SK-N-SH (cell line): ENCODE data around the gene SIAH1. TPM values are rescaled to one million over a fixed set of nuclear protein-coding genes. Genes with fewer than 3 reads are reported as not detected.

Experiments used
- CTCF ChIA-PET: fragments of 300-600, 350-600 bp; formaldehyde crosslinking; extraction: SDS; loops from one replicate; lab custom pipeline; 2021; lab: Yijun Ruan, JAX
- POLR2A ChIA-PET: fragments of 350-600 bp; sonication (Branson Sonifier 250); formaldehyde crosslinking; extraction: SDS; loops from one replicate; lab custom pipeline; 2020; ENCODE audit warnings: antibody characterized with exemption, inconsistent platforms; lab: Yijun Ruan, JAX
- DNase-seq: peaks from one replicate; pipeline ENCODE4 v3.0.0; 2012
- H2AFZ ChIP-seq: fragments of 200-600 bp; sonication (generic); 2 replicates; pipeline ENCODE4 v1.8.1; 2016; ENCODE audit warnings: antibody characterized with exemption, mild to moderate bottlenecking, low read depth
- H3F3A ChIP-seq: fragments of 200-600 bp; sonication (generic); replicated peaks from 2 replicates; pipeline ENCODE3; 2016; ENCODE audit warnings: antibody characterized with exemption, mild to moderate bottlenecking; ENCODE audit not compliant: insufficient read depth
- H3K27ac ChIP-seq, 2 experiments: fragments of 200-500 bp in 1 of 2; fragments of 200-600 bp in 1 of 2; sonication (Bioruptor generic) in 1 of 2; sonication (generic), shearing (Covaris generic) in 1 of 2; 2 replicates each; pipeline versions ENCODE4 v1.5.1 to v1.6.1; 2014 to 2016; ENCODE audit warnings: low read depth in 2 of 2, inconsistent platforms in 1 of 2, low read length in 1 of 2, mild to moderate bottlenecking in 1 of 2, mixed read lengths in 1 of 2
- H3K27me3 ChIP-seq: fragments of 200-600 bp; sonication (generic), shearing (Covaris generic); 2 replicates; pipeline ENCODE4 v1.6.1; 2016; ENCODE audit warnings: mixed run types; ENCODE audit not compliant: insufficient read depth
- H3K36me3 ChIP-seq, 2 experiments: fragments of 200-500 bp in 1 of 2; fragments of 200-600 bp in 1 of 2; sonication (Bioruptor generic) in 1 of 2; sonication (generic) in 1 of 2; replicated peaks in 1 of 2; 2 replicates each; pipeline versions ENCODE3 to v1.5.1; 2014 to 2016; ENCODE audit warnings: low read length in 1 of 2, mild to moderate bottlenecking in 1 of 2; ENCODE audit not compliant: insufficient read depth in 2 of 2, control insufficient read depth in 1 of 2
- H3K4me1 ChIP-seq, 2 experiments: fragments of 200-500 bp in 1 of 2; fragments of 200-600 bp in 1 of 2; sonication (Bioruptor generic) in 1 of 2; sonication (generic), shearing (Covaris generic) in 1 of 2; 2 replicates each; pipeline versions ENCODE4 v1.5.1 to v1.6.1; 2014 to 2016; ENCODE audit warnings: low read depth in 1 of 2, low read length in 1 of 2, mixed run types in 1 of 2; ENCODE audit not compliant: insufficient read depth in 2 of 2, control insufficient read depth in 1 of 2
- H3K4me2 ChIP-seq: fragments of 200-600 bp; sonication (generic), shearing (Covaris generic); 2 replicates; pipeline ENCODE4 v1.6.1; 2017; ENCODE audit warnings: mixed run types
- H3K4me3 ChIP-seq, 2 experiments: fragments of 200-500 bp in 1 of 2; fragments of 200-600 bp in 1 of 2; sonication (Bioruptor generic) in 1 of 2; sonication (generic), shearing (Covaris generic) in 1 of 2; 2 replicates each; pipeline versions ENCODE4 v1.5.1 to v1.8.1; 2014 to 2016; ENCODE audit warnings: low read depth in 2 of 2, inconsistent platforms in 1 of 2, low read length in 1 of 2, mild to moderate bottlenecking in 1 of 2, mixed read lengths in 1 of 2, moderate library complexity in 1 of 2
- H3K79me2 ChIP-seq: fragments of 200-600 bp; sonication (generic); 2 replicates; pipeline ENCODE4 v1.8.1; 2017; ENCODE audit warnings: mild to moderate bottlenecking; ENCODE audit not compliant: insufficient read depth
- H3K9ac ChIP-seq: fragments of 200-600 bp; sonication (generic); 2 replicates; pipeline ENCODE4 v1.6.1; 2017; ENCODE audit warnings: mixed run types
- H3K9me2 ChIP-seq: fragments of 200-600 bp; sonication (generic); 2 replicates; pipeline ENCODE4 v1.6.1; 2017; ENCODE audit warnings: mixed run types
- H3K9me3 ChIP-seq: fragments of 200-600 bp; sonication (generic); 2 replicates; pipeline ENCODE4 v1.6.1; 2017; ENCODE audit warnings: mixed run types, mild to moderate bottlenecking, moderate library complexity
- H4K20me1 ChIP-seq: fragments of 200-600 bp; sonication (generic); 2 replicates; pipeline ENCODE4 v1.6.1; 2017; ENCODE audit warnings: mild to moderate bottlenecking, mixed run types; ENCODE audit not compliant: insufficient read depth
- ELF1 ChIP-seq: IDR thresholded peaks from 2 replicates; pipeline ENCODE4 v1.4.0; 2012
- EZH2phosphoT487 ChIP-seq: fragments of 200-600 bp; sonication (generic); IDR thresholded peaks from 2 replicates; pipeline ENCODE4 v1.6.1; 2017; ENCODE audit warnings: low read depth, mixed run types, mild to moderate bottlenecking, antibody characterized with exemption, moderate library complexity, borderline replicate concordance
- FOXJ3 ChIP-seq: sonication (generic); formaldehyde crosslinking; IDR thresholded peaks from 2 replicates; pipeline ENCODE4 v1.5.1; 2020; ENCODE audit warnings: mild to moderate bottlenecking, missing genetic modification reagents
- GABPA ChIP-seq: IDR thresholded peaks from 2 replicates; pipeline ENCODE4 v1.4.0; 2012; ENCODE audit warnings: low read depth, mild to moderate bottlenecking
- MXI1 ChIP-seq: IDR thresholded peaks from 2 replicates; pipeline ENCODE4 v1.6.1; 2012; ENCODE audit warnings: mild to moderate bottlenecking, low read depth, low read length, improper control_type of control experiment
- NFIC ChIP-seq: IDR thresholded peaks from 2 replicates; pipeline ENCODE4 v1.4.0; 2012; ENCODE audit warnings: borderline replicate concordance
- NRF1 ChIP-seq: IDR thresholded peaks from 2 replicates; pipeline ENCODE4 v1.6.1; 2012; ENCODE audit warnings: low read depth, mild to moderate bottlenecking, low read length
- PBX3 ChIP-seq: IDR thresholded peaks from 2 replicates; pipeline ENCODE4; 2012
- POLR2AphosphoS5 ChIP-seq: IDR thresholded peaks from 2 replicates; pipeline ENCODE4 v1.6.1; 2012; ENCODE audit warnings: low read depth, low read length
- RCOR1 ChIP-seq: fragments of 150-350 bp; IDR thresholded peaks from 2 replicates; pipeline ENCODE4 v1.6.1; 2017; ENCODE audit warnings: antibody characterized with exemption, low read length
- RFX5 ChIP-seq: IDR thresholded peaks from 2 replicates; pipeline ENCODE4 v1.6.1; 2012; ENCODE audit warnings: mild to moderate bottlenecking, improper control_type of control experiment, low read length
- SIN3A ChIP-seq: IDR thresholded peaks from 2 replicates; pipeline ENCODE4 v1.6.1; 2012; ENCODE audit warnings: low read depth, mild to moderate bottlenecking, low read length, moderate library complexity, borderline replicate concordance
- SMC3 ChIP-seq: IDR thresholded peaks from 2 replicates; pipeline ENCODE4 v1.6.1; 2012; ENCODE audit warnings: low read depth, low read length, improper control_type of control experiment
- TAF1 ChIP-seq: IDR thresholded peaks from 2 replicates; pipeline ENCODE4 v1.6.1; 2012; ENCODE audit warnings: low read depth, mild to moderate bottlenecking, low read length, moderate library complexity, borderline replicate concordance
- USF2 ChIP-seq: fragments of 150-350 bp; IDR thresholded peaks from 2 replicates; pipeline ENCODE4 v1.6.1; 2017; ENCODE audit warnings: antibody characterized with exemption, low read length, low read depth, borderline replicate concordance
- YY1 ChIP-seq: IDR thresholded peaks from 2 replicates; pipeline ENCODE4 v1.4.0; 2012; ENCODE audit warnings: low read depth, mild to moderate bottlenecking
- WGBS: methylation state at CpG from one replicate; pipeline ENCODE4 v1.1.6; 2017; ENCODE audit warnings: low lambda C conversion rate; 5-methylcytosine and 5-hydroxymethylcytosine counted together
- polyA plus RNA-seq, 3 experiments: library from polyadenylated mRNA; depleted of rRNA; stranded (reverse); fragments of >200 nt; gene quantifications; 2 replicates each; pipeline ENCODE4 v1.2.3, GENCODE V29; 2012
- TF ChIP-seq, protein P1 (sequence below): IDR thresholded peaks from 2 replicates; pipeline ENCODE4 v1.4.0; 2012; ENCODE audit warnings: low read depth, borderline replicate concordance
- TF ChIP-seq, protein P2 (sequence below): fragments of 200-600 bp; sonication (generic); IDR thresholded peaks from 2 replicates; pipeline ENCODE4 v1.6.1; 2017; ENCODE audit warnings: antibody characterized with exemption, mild to moderate bottlenecking, moderate library complexity
- TF ChIP-seq, protein P3 (sequence below): fragments of 150-350 bp; IDR thresholded peaks from 2 replicates; pipeline ENCODE4 v1.6.1; 2016; ENCODE audit warnings: mild to moderate bottlenecking, low read depth, low read length

The SIAH1 gene
- polyA plus RNA-seq, 1 of the 3 experiments (the other 2 are of a cell fraction), result 15.4 TPM

GRCh38 chr16:48394355-48394703 lies 9.1 kb upstream of the SIAH1 start:
- Histone ChIP-seq H3K27me3 (no peaks in the 10 kb centered on the region), H3K9me2 (no peaks in the 10 kb centered on the region), H3K79me2 (no peaks in the 10 kb centered on the region), H3F3A (no peaks in the 10 kb centered on the region), H3K4me1 (peaks cover 0 to 8% of the 10 kb centered on the region in 2 experiments; a peak in 1 of 4 replicates), H4K20me1 (no peaks in the 10 kb centered on the region), H3K4me3 (no peak overlapping the region), H3K9me3 (no peaks in the 10 kb centered on the region), H3K27ac (peak overlapping the region; percentile 1 to 13; a peak in 2 of 4 replicates), H3K9ac (no peak overlapping the region), H3K4me2 (no peak overlapping the region), H3K36me3 (no peaks in the 10 kb centered on the region), H2AFZ (peak overlapping the region; percentile 66)
- no peak for DNase-seq
- ChIA-PET POLR2A (interaction anchor here (0.6 to 2.0 kb wide), 3 partner anchors 9 to 188 kb away, joined by 3 to 19 read pairs (median 5); partner anchors contain the start of gene SIAH1), CTCF (interaction anchor here (0.9 to 2.2 kb wide), 4 partner anchors 9 to 229 kb away, joined by 3 to 11 read pairs (median 6); partner anchors contain the start of gene SIAH1)
- TF ChIP-seq TAF1 (no peak), SIN3A (no peak), POLR2AphosphoS5 (no peak), GABPA (no peak), PBX3 (no peak), USF2 (no peak), SMC3 (no peak), NFIC (no peak), RCOR1 (no peak), YY1 (no peak), ELF1 (no peak), NRF1 (no peak), MXI1 (no peak), EZH2phosphoT487 (no peak), FOXJ3 (CRISPR knock-in tag) (no peak), RFX5 (no peak)
- TF ChIP-seq, protein P1, sequence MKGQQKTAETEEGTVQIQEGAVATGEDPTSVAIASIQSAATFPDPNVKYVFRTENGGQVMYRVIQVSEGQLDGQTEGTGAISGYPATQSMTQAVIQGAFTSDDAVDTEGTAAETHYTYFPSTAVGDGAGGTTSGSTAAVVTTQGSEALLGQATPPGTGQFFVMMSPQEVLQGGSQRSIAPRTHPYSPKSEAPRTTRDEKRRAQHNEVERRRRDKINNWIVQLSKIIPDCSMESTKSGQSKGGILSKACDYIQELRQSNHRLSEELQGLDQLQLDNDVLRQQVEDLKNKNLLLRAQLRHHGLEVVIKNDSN, result no peak
- TF ChIP-seq, protein P2, sequence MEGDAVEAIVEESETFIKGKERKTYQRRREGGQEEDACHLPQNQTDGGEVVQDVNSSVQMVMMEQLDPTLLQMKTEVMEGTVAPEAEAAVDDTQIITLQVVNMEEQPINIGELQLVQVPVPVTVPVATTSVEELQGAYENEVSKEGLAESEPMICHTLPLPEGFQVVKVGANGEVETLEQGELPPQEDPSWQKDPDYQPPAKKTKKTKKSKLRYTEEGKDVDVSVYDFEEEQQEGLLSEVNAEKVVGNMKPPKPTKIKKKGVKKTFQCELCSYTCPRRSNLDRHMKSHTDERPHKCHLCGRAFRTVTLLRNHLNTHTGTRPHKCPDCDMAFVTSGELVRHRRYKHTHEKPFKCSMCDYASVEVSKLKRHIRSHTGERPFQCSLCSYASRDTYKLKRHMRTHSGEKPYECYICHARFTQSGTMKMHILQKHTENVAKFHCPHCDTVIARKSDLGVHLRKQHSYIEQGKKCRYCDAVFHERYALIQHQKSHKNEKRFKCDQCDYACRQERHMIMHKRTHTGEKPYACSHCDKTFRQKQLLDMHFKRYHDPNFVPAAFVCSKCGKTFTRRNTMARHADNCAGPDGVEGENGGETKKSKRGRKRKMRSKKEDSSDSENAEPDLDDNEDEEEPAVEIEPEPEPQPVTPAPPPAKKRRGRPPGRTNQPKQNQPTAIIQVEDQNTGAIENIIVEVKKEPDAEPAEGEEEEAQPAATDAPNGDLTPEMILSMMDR, result no peak
- TF ChIP-seq, protein P3, sequence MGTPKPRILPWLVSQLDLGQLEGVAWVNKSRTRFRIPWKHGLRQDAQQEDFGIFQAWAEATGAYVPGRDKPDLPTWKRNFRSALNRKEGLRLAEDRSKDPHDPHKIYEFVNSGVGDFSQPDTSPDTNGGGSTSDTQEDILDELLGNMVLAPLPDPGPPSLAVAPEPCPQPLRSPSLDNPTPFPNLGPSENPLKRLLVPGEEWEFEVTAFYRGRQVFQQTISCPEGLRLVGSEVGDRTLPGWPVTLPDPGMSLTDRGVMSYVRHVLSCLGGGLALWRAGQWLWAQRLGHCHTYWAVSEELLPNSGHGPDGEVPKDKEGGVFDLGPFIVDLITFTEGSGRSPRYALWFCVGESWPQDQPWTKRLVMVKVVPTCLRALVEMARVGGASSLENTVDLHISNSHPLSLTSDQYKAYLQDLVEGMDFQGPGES, result no peak
- 75% methylated on average over 6 of the region's 6 CpGs for WGBS
